ENCODE results near the gene CWC25.

DNA sequence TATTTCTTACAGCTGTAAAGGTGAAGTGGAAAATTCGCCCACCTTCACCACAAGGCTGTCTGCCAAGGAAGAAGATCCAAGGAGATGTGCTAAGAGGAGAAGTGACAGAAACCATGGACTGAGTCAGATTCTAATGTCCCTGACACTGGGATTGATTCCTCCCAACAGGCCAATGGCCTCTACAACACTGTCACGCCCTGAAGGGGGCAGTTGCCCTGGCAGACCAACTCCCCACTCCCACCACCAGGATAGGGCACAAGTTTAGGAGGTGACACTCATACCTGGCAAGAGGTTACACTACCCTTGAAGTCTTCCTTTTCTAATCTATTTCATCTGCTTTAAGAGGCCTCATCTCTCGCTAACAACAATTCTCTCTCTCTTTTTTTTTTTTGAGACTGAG is 41.9 kb downstream of the CWC25 start:
- TF ChIP-seq ARNTL (CRISPR knock-in tag; IDR thresholded peaks at IDR 0.05; ENCODE audit: borderline replicate concordance, low read depth) (no peak), ISL1 (CRISPR knock-in tag; IDR thresholded peaks at IDR 0.05) (no peak), CSDC2 (CRISPR knock-in tag; IDR thresholded peaks at IDR 0.05) (no peak), GLIS3 (CRISPR knock-in tag; IDR thresholded peaks at IDR 0.05) (no peak)
- TF ChIP-seq, protein P1, sequence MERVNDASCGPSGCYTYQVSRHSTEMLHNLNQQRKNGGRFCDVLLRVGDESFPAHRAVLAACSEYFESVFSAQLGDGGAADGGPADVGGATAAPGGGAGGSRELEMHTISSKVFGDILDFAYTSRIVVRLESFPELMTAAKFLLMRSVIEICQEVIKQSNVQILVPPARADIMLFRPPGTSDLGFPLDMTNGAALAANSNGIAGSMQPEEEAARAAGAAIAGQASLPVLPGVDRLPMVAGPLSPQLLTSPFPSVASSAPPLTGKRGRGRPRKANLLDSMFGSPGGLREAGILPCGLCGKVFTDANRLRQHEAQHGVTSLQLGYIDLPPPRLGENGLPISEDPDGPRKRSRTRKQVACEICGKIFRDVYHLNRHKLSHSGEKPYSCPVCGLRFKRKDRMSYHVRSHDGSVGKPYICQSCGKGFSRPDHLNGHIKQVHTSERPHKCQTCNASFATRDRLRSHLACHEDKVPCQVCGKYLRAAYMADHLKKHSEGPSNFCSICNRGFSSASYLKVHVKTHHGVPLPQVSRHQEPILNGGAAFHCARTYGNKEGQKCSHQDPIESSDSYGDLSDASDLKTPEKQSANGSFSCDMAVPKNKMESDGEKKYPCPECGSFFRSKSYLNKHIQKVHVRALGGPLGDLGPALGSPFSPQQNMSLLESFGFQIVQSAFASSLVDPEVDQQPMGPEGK (CRISPR knock-in tag; IDR thresholded peaks at IDR 0.05; ENCODE audit: borderline replicate concordance) = no peak

Measured in SK-N-SH treated with all-trans-retinoic acid at 6 μM for 48 hours (cell line).